ENCODE measurements around the gene C1orf21.

The C1orf21 gene

GRCh38 chr1:184479435-184480167 lies 92.8 kb downstream of the C1orf21 start:
- H3K36me3 ChIP-seq: peaks cover 8% of the 10 kb centered on the region; the same call in 1 of the 2 replicates
- H3K9me3 ChIP-seq: no peaks in the 10 kb centered on the region
- no peaks in the 10 kb centered on the region for H3K4me1 ChIP-seq
- H3K27me3 ChIP-seq: no peaks in the 10 kb centered on the region
- TF ChIP-seq, protein P1, sequence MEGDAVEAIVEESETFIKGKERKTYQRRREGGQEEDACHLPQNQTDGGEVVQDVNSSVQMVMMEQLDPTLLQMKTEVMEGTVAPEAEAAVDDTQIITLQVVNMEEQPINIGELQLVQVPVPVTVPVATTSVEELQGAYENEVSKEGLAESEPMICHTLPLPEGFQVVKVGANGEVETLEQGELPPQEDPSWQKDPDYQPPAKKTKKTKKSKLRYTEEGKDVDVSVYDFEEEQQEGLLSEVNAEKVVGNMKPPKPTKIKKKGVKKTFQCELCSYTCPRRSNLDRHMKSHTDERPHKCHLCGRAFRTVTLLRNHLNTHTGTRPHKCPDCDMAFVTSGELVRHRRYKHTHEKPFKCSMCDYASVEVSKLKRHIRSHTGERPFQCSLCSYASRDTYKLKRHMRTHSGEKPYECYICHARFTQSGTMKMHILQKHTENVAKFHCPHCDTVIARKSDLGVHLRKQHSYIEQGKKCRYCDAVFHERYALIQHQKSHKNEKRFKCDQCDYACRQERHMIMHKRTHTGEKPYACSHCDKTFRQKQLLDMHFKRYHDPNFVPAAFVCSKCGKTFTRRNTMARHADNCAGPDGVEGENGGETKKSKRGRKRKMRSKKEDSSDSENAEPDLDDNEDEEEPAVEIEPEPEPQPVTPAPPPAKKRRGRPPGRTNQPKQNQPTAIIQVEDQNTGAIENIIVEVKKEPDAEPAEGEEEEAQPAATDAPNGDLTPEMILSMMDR (IDR thresholded peaks at IDR 0.05; ENCODE audit: low read depth, low read length): no peak
- H3K4me3 ChIP-seq (ENCODE audit: low read depth, low read length): no peak overlapping the region
- no peak for DNase-seq

DNA sequence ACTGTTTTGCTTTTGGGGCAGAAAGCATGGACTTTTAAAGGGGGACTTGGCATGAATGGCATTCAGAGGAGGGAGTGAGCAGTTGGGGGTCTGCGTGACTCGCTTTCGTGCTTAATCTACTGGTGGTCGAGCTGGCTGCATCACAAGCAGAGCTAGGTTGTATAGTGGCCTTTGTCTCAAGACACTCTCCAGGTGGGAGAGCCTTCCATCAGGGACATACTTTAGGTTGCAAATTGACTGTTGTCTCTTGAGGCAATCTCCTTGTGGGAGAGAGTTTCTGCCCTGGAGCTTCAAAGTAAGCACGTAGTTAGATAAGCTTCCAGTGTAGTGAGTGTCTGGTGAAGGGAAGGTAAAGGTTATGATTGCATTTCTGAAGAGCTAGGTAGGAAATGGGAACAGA lies 93.9 kb downstream of the C1orf21 start:
- no peak for DNase-seq
- Histone ChIP-seq H3K27me3 (no peaks in the 10 kb centered on the region), H3K4me1 (peaks cover 2% of the 10 kb centered on the region; the same call in 1 of the 2 replicates), H3K36me3 (peaks cover 8% of the 10 kb centered on the region; the same call in 1 of the 2 replicates), H3K4me3 (ENCODE audit: low read depth, low read length) (no peak overlapping the region), H3K9me3 (no peaks in the 10 kb centered on the region)
- TF ChIP-seq, protein P1 (IDR thresholded peaks at IDR 0.05; ENCODE audit: low read depth, low read length): no peak

- Histone ChIP-seq H3K4me1 (peaks cover 3% of the 10 kb centered on the region), H3K27me3 (no peaks in the 10 kb centered on the region), H3K4me3 (ENCODE audit: low read depth, low read length) (no peak overlapping the region), H3K36me3 (peaks cover 8% of the 10 kb centered on the region; the same call in 1 of the 2 replicates), H3K9me3 (no peaks in the 10 kb centered on the region)
- DNase-seq: no peak
- TF ChIP-seq, protein P1 (IDR thresholded peaks at IDR 0.05; ENCODE audit: low read depth, low read length): no peak
These were observed 95.3 kb downstream of the C1orf21 start for GRCh38 chr1:184482136-184482535.

GRCh38 chr1:184483101-184483683 lies 96.4 kb downstream of the C1orf21 start:
- Histone ChIP-seq H3K27me3 (no peaks in the 10 kb centered on the region), H3K4me3 (ENCODE audit: low read depth, low read length) (no peak overlapping the region), H3K4me1 (peaks cover 13% of the 10 kb centered on the region), H3K9me3 (no peaks in the 10 kb centered on the region), H3K36me3 (0 out of 2 replicates have a peak, but pooled peaks cover 5% of the 10 kb centered on the region)
- no peak for DNase-seq
- TF ChIP-seq, protein P1 (IDR thresholded peaks at IDR 0.05; ENCODE audit: low read depth, low read length): no peak

DNA sequence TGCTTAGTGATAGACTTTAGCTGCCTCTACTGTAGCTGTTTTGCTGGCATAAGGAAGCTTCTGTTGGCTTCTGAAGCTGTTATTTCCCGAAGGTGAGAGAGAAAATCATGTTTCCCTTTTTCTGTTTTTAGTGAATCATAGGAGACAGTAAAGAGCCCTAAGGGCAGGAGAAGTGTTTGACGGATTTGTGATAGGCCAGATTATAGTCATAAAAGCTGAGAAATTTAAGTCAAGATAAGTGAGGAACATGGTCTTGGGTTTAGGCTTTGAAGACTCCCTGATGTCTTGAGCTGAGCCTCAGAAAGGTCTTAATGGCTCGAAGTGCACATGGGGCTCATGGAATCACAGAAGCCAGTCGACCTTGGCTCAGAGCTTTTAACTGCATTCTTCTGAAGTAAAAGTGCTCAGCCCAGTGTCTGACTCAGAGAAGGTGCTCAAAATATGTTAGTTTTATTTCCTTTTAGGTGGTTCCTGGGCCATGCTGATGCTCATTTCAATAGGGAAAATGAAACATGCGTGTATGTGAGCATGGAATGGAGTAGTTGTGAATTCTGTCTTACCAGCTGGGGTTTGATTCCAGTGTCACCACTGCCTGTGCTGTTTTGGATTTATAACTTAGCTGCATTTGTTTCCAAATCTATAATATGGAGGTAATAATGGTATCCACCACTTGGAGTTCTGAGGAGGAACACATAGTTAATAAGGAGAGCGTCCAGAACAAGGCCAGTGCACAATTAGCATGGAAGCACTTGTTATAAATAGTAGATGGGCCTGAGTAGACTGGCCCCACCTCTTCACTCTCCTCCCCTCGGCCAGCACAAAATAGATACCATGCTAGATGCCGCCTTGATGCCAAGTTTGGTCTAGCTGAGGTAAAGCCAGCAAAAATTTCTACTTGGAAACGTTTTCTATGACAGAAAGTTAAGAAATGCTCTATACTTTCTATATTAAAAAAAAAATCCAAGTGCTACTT lies 99.2 kb downstream of the C1orf21 start:
- Histone ChIP-seq H3K9me3 (no peaks in the 10 kb centered on the region), H3K4me3 (ENCODE audit: low read depth, low read length) (no peak overlapping the region), H3K4me1 (peaks cover 26% of the 10 kb centered on the region), H3K27me3 (no peaks in the 10 kb centered on the region), H3K36me3 (0 out of 2 replicates have a peak, but pooled peaks cover 5% of the 10 kb centered on the region)
- no peak for DNase-seq
- TF ChIP-seq, protein P1 (IDR thresholded peaks at IDR 0.05; ENCODE audit: low read depth, low read length): no peak
